HCT116 (cell line): ENCODE data around the gene EXOC6B. TPM values are rescaled to one million over a fixed set of nuclear protein-coding genes. Genes with fewer than 3 reads are reported as not detected.

ENCODE experiments used
- ATAC-seq: fragments of 200-7000 bp; cut with Tn5 transposase; 2 replicates; pipeline ENCODE4 v1.9.1; 2020; ENCODE audit warnings: mild to moderate bottlenecking, moderate library complexity
- BruUV-seq: library from RNA; stranded (reverse); fragments of 400-500 nt; replicated peaks from 2 replicates; lab custom pipeline; 2021; lab: Mats Ljungman, UMichigan
- CTCF ChIA-PET: fragments of 300-600 bp; sonication (Branson Sonifier 250); formaldehyde crosslinking; loops from one replicate; lab custom pipeline; 2021; ENCODE audit warnings: antibody characterized with exemption; lab: Charles Lee
- POLR2A ChIA-PET: fragments of 300-600, 350-600 bp; sonication (Branson Sonifier 250); formaldehyde crosslinking; loops from one replicate; lab custom pipeline; 2021; ENCODE audit warnings: antibody characterized with exemption; lab: Charles Lee
- RAD21 ChIA-PET, 2 experiments: fragments of 300-600 bp; sonication (Branson Sonifier 250); formaldehyde crosslinking; loops; one replicate each; lab custom pipeline; 2023; ENCODE audit warnings: low total read pairs in 2 of 2; ENCODE audit not compliant: uncharacterized antibody in 2 of 2, unreplicated experiment in 2 of 2, low non-redundant PET in 1 of 2; lab: Charles Lee
- DNase-seq: peaks from one replicate; pipeline ENCODE4 v3.0.0-alpha.2; 2010; ENCODE audit warnings: low read depth, low spot score
- H2AFZ ChIP-seq: fragments of 200-600 bp; shearing (Covaris generic), sonication (generic); 2 replicates; pipeline ENCODE4 v1.6.1; 2017; ENCODE audit warnings: low read depth, mixed run types, mixed read lengths, antibody characterized with exemption, low read length; ENCODE audit not compliant: poor library complexity, severe bottlenecking
- H3K27ac ChIP-seq: 2 replicates; pipeline ENCODE4 v1.5.1; 2012; ENCODE audit warnings: low read depth, low read length
- H3K27me3 ChIP-seq: fragments of 200-600 bp; sonication (generic); 2 replicates; pipeline ENCODE4 v1.6.1; 2016; ENCODE audit warnings: mixed run types, low read length, mixed read lengths; ENCODE audit not compliant: insufficient read depth
- H3K36me3 ChIP-seq, 2 experiments: fragments of 200-500 bp in 1 of 2; fragments of 200-600 bp in 1 of 2; sonication (Bioruptor generic) in 1 of 2; sonication (generic) in 1 of 2; 2 replicates each; pipeline versions ENCODE4 v1.5.1 to v1.6.1; 2014 to 2016; ENCODE audit warnings: low read length in 2 of 2, inconsistent platforms in 1 of 2, mixed read lengths in 1 of 2, mixed run types in 1 of 2; ENCODE audit not compliant: insufficient read depth in 2 of 2, control insufficient read depth in 1 of 2
- H3K4me1 ChIP-seq, 2 experiments: fragments of 200-600 bp in 1 of 2; sonication (generic) in 1 of 2; 2 replicates each; pipeline versions ENCODE4 v1.5.1 to v1.6.1; 2012 to 2017; ENCODE audit warnings: low read length in 2 of 2, inconsistent platforms in 1 of 2, mild to moderate bottlenecking in 1 of 2, mixed read lengths in 1 of 2, mixed run types in 1 of 2, moderate library complexity in 1 of 2; ENCODE audit not compliant: insufficient read depth in 2 of 2, control insufficient read depth in 1 of 2
- H3K4me2 ChIP-seq: fragments of 200-600 bp; sonication (generic); 2 replicates; pipeline ENCODE4 v1.6.1; 2017; ENCODE audit warnings: mixed run types, low read length, mixed read lengths
- H3K4me3 ChIP-seq, 2 experiments: fragments of 200-600 bp in 1 of 2; sonication (generic) in 1 of 2; replicated peaks in 1 of 2; 2 replicates each; pipeline ENCODE4 v1.5.1; 2011 to 2016; ENCODE audit warnings: low read length in 2 of 2, control low read depth in 1 of 2, low read depth in 1 of 2, mild to moderate bottlenecking in 1 of 2, mixed read lengths in 1 of 2, mixed run types in 1 of 2
- H3K79me2 ChIP-seq: fragments of 200-600 bp; sonication (generic); 2 replicates; pipeline ENCODE4 v1.6.1; 2017; ENCODE audit warnings: mild to moderate bottlenecking, mixed run types, low read length, moderate library complexity, mixed read lengths; ENCODE audit not compliant: insufficient read depth
- H3K9ac ChIP-seq: fragments of 200-600 bp; sonication (generic); 2 replicates; pipeline ENCODE4 v1.6.1; 2016; ENCODE audit warnings: low read length, mixed read lengths
- H3K9me2 ChIP-seq: fragments of 200-600 bp; sonication (generic), shearing (Covaris generic); 2 replicates; pipeline ENCODE4 v1.6.1; 2017; ENCODE audit warnings: mixed run types, mild to moderate bottlenecking, moderate library complexity; ENCODE audit not compliant: insufficient read depth
- H3K9me3 ChIP-seq, 2 experiments: fragments of 200-500 bp in 1 of 2; fragments of 200-600 bp in 1 of 2; sonication (Bioruptor generic) in 1 of 2; sonication (generic) in 1 of 2; 2 replicates each; pipeline ENCODE4 v1.6.1; 2014 to 2017; ENCODE audit warnings: low read length in 2 of 2, mixed read lengths in 2 of 2, inconsistent platforms in 1 of 2, low read depth in 1 of 2, mild to moderate bottlenecking in 1 of 2, mixed run types in 1 of 2, moderate library complexity in 1 of 2; ENCODE audit not compliant: control insufficient read depth in 1 of 2, insufficient read depth in 1 of 2
- H4K20me1 ChIP-seq: fragments of 200-600 bp; sonication (generic), shearing (Covaris generic); 2 replicates; pipeline ENCODE4 v1.6.1; 2017; ENCODE audit warnings: mixed run types, mild to moderate bottlenecking, moderate library complexity; ENCODE audit not compliant: insufficient read depth
- ATF3 ChIP-seq: IDR thresholded peaks from 2 replicates; pipeline ENCODE4 v1.6.1; 2012
- CTCF ChIP-seq, 3 experiments: fragments of 200-600 bp in 1 of 3; sonication (generic) in 1 of 3; IDR thresholded peaks in 2 of 3; conservative IDR thresholded peaks in 1 of 3; 2 replicates each; pipeline ENCODE4 v1.5.1; 2012 to 2017; ENCODE audit warnings: low read depth in 2 of 3, low read length in 2 of 3, antibody characterized with exemption in 1 of 3, borderline replicate concordance in 1 of 3, control low read depth in 1 of 3, mild to moderate bottlenecking in 1 of 3, mixed read lengths in 1 of 3, mixed run types in 1 of 3, moderate library complexity in 1 of 3; ENCODE audit not compliant: insufficient read depth in 1 of 3
- EGR1 ChIP-seq: IDR thresholded peaks from 2 replicates; pipeline ENCODE4 v1.6.1; 2012; ENCODE audit warnings: low read depth
- FOSL1 ChIP-seq: IDR thresholded peaks from 2 replicates; pipeline ENCODE4 v1.6.1; 2012; ENCODE audit warnings: low read depth
- MAX ChIP-seq: IDR thresholded peaks from 2 replicates; pipeline ENCODE4 v1.6.1; 2012
- POLR2A ChIP-seq: IDR thresholded peaks from 2 replicates; pipeline ENCODE4 v1.7.0; 2011; ENCODE audit warnings: borderline replicate concordance; ENCODE audit not compliant: insufficient read depth, insufficient read length; ENCODE audit errors: extremely low read depth
- RAD21 ChIP-seq: IDR thresholded peaks from 2 replicates; pipeline ENCODE4 v1.6.1; 2012; ENCODE audit warnings: low read depth, mild to moderate bottlenecking
- intact Hi-C: fragments of 100-400 bp; cut with micrococcal nuclease; formaldehyde crosslinking; loops from 2 replicates; pipeline ENCODE4 v1.10.0; 2022
- total RNA-seq: library from RNA; stranded (reverse); gene quantifications from one replicate; pipeline ENCODE4 v1.2.1, GENCODE V29; 2021; ENCODE audit not compliant: unreplicated experiment

Gene EXOC6B
- total RNA-seq, 1 experiment from 2014 or later = 25.4 TPM

- CTCF ChIA-PET = no interaction called here
Measured at GRCh38 chr2:72625366-72625765, 200.5 kb downstream of the EXOC6B start.

More at GRCh38 chr2:72625366-72625765, 200.5 kb downstream of the EXOC6B start:
- ATAC-seq (no peak), DNase-seq (no peak)
- Histone ChIP-seq H3K79me2 (no peaks in the 10 kb centered on the region), H3K9me3 (no peaks in the 10 kb centered on the region), H3K4me2 (no peak overlapping the region), H4K20me1 (no peaks in the 10 kb centered on the region), H3K9ac (no peak overlapping the region), H3K4me3 (no peak overlapping the region), H3K27me3 (no peaks in the 10 kb centered on the region), H3K36me3 (no peaks in the 10 kb centered on the region), H2AFZ (no peak overlapping the region), H3K27ac (no peak overlapping the region), H3K9me2 (no peaks in the 10 kb centered on the region), H3K4me1 (no peaks in the 10 kb centered on the region)
- ChIA-PET POLR2A (no interaction called here), RAD21 (no interaction called here)
- intact Hi-C loops = no loop called here
- BruUV-seq = no TSS peak
- no peak for TF ChIP-seq RAD21
- no peak for TF ChIP-seq ATF3
- no peak for TF ChIP-seq CTCF (IDR thresholded peaks at IDR 0.05 in 2 of 3, conservative IDR thresholded peaks at IDR 0.05 in 1 of 3; ENCODE audit: borderline replicate concordance in 1 of 3, insufficient read depth in 1 of 3, low read depth in 2 of 3, low read length in 2 of 3)
- TF ChIP-seq POLR2A = no peak
- no peak for TF ChIP-seq EGR1
- TF ChIP-seq FOSL1 = no peak
- TF ChIP-seq MAX = no peak
